Posterior cingulate gyrus (tissue), 11 donors: ENCODE data around the gene PXT1.
A peak's percentile ranks its signal among the peaks of the same experiment; 100 is the strongest.

Experiments
- DNase-seq, 10 donors: peaks; one replicate each; pipeline versions ENCODE4 v3.0.0 to v3.0.0-alpha.2; 2020 to 2021; ENCODE audit warnings: mixed read lengths in 3 of 10
- intact Hi-C: fragments of 100-400 bp; cut with DNase I; formaldehyde crosslinking; loops from one replicate; pipeline ENCODE4 v1.15.1; 2023

PXT1 gene

GRCh38 chr6:36353411-36353915 is 89.2 kb downstream of the PXT1 start:
- DNase-seq = peak in 1 of 10 donors; percentile 7
- intact Hi-C loops = loop anchor here (10.0 kb wide), 1 partner anchor 81 kb away; no protein-coding TSS in a partner anchor

GRCh38 chr6:36352477-36353157 is 90.0 kb downstream of the PXT1 start:
- peak in 1 of 10 donors; percentile 1 for DNase-seq
- intact Hi-C loops = loop anchor here (10.0 kb wide), 1 partner anchor 82 kb away; no protein-coding TSS in a partner anchor

GRCh38 chr6:36350681-36351571 is 91.7 kb downstream of the PXT1 start:
- DNase-seq = peak in 1 of 10 donors; percentile 67
- intact Hi-C loops = loop anchor here (10.0 kb wide), 1 partner anchor 84 kb away; no protein-coding TSS in a partner anchor

GRCh38 chr6:36350082-36350481 is 92.6 kb downstream of the PXT1 start:
- intact Hi-C loops = loop anchor here (10.0 kb wide), 1 partner anchor 85 kb away; no protein-coding TSS in a partner anchor
- peak in 1 of 10 donors; percentile 24 for DNase-seq

- peak in 2 of 10 donors; percentile 58 to 84 for DNase-seq
- intact Hi-C loops = no loop called here
These were observed 93.4 kb downstream of the PXT1 start for GRCh38 chr6:36349240-36349639.

GRCh38 chr6:36347621-36348020 is 95.0 kb downstream of the PXT1 start:
- DNase-seq = peak in 1 of 10 donors; percentile 39
- intact Hi-C loops = no loop called here

- DNase-seq = peak in 1 of 10 donors; percentile 30
- intact Hi-C loops = no loop called here
These were observed 96.0 kb downstream of the PXT1 start for GRCh38 chr6:36346486-36347273.

GRCh38 chr6:36345681-36346466 is 96.8 kb downstream of the PXT1 start:
- DNase-seq = peak in 1 of 10 donors; percentile 36
- intact Hi-C loops = no loop called here

- intact Hi-C loops = loop anchor here (5.0 kb wide), 1 partner anchor 41 kb away; no protein-coding TSS in a partner anchor
- DNase-seq = no peak
These were observed 99.5 kb downstream of the PXT1 start for GRCh38 chr6:36343109-36343680.

- intact Hi-C loops = loop anchor here (1.0 to 5.0 kb wide), 2 partner anchors 19 to 39 kb away; no protein-coding TSS in a partner anchor
- DNase-seq = peak; percentile 37 to 96 (median 78)
These were observed 101.8 kb downstream of the PXT1 start for GRCh38 chr6:36340618-36341454.
